ENCODE data around the gene BLOC1S4. TPM values are rescaled to one million over a fixed set of nuclear protein-coding genes. Genes with fewer than 3 reads are reported as not detected.
"Not testable (repeated sequence)": the region's sequence is repeated elsewhere in the genome, so short reads cannot be mapped to it uniquely, and the experiment has no call there.

The BLOC1S4 gene
- total and polyA plus RNA-seq, 7 donors = 9.1 to 19.7 (median 13.2) TPM

- Histone ChIP-seq H3K4me1 (peaks cover 0 to 37% (median 37%) of the 10 kb centered on the region in 4 donors), H3K4me3 (peak overlapping the region; percentile 72 to 79 (median 74)), H3K27ac (peak overlapping the region; percentile 83 to 93 (median 88))
- H3K9me3 ChIP-seq; H3K36me3 ChIP-seq; intact Hi-C loops (cut with DNase I); H3K27me3 ChIP-seq; DNase-seq: not testable (repeated sequence)
- peak; percentile 43 to 46 for TF ChIP-seq POLR2A (IDR thresholded peaks at IDR 0.05)
- peak in 2 of 4 donors; percentile 13 to 79 for TF ChIP-seq POLR2AphosphoS5 (IDR thresholded peaks at IDR 0.05)
- 32 to 34% methylated on average over 14 of the region's 14 CpGs for WGBS, 2 donors
Observed at GRCh38 chr4:6673191-6673659, 42.7 kb upstream of the BLOC1S4 start.

DNA sequence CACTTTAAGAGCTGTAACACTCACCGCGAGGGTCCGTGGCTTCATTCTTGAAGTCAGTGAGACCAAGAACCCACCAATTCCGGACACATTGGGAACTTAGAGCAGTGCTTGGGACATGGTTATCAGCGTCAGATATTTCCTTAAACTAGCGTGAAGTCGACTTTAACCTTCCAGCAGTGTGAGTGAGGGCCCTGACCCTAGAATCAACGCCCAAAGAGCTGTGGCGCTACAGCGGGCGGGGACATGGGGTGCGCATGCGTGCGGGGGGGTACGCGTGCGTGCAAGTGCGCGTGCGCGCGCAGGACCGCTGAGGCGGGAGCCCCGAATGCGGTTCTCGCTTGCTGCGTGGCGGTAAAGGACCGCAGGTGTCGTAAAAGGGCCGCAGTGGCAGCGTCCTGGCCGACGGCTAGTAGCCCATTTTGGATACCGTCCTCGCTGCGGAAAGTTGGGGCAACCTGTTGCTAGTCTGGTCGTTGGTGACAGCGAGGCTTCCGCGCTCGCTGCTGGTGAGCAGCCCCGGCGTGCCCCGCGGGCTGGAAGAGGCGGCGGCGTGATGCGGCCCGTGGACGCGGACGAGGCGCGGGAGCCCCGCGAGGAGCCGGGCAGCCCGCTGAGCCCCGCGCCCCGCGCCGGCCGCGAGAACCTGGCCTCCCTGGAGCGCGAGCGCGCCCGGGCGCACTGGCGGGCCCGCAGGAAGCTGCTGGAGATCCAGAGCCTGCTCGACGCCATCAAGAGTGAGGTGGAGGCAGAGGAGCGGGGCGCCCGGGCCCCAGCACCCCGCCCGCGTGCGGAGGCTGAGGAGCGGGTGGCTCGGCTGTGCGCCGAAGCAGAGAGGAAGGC, 42.1 kb upstream of the BLOC1S4 start:
- Histone ChIP-seq H3K4me1 (peaks cover 0 to 37% (median 37%) of the 10 kb centered on the region in 4 donors), H3K27ac (peak overlapping the region; percentile 83 to 93 (median 88)), H3K36me3 (peaks cover 0 to 9% (median 0%) of the 10 kb centered on the region in 4 donors), H3K4me3 (peak overlapping the region; percentile 72 to 79 (median 74)), H3K27me3 (no peaks in the 10 kb centered on the region), H3K9me3 (no peaks in the 10 kb centered on the region)
- peak; percentile 98 for DNase-seq
- TF ChIP-seq POLR2AphosphoS5 (IDR thresholded peaks at IDR 0.05) = peak; percentile 74 to 90 (median 88)
- TF ChIP-seq EP300 (IDR thresholded peaks at IDR 0.05) = no peak
- peak in 1 of 2 donors; percentile 54 for TF ChIP-seq POLR2A (IDR thresholded peaks at IDR 0.05)
- WGBS, 2 donors = 1% methylated on average over 89 of the region's 89 CpGs
- intact Hi-C loops (cut with DNase I) = loop anchor here (1.0 to 2.0 kb wide), 2 partner anchors 34 to 35 kb away; partner anchors contain the start of genes MRFAP1 and MRFAP1L1

- DNase-seq = no peak
- Histone ChIP-seq H3K9me3 (no peaks in the 10 kb centered on the region), H3K36me3 (peaks cover 0 to 3% (median 0%) of the 10 kb centered on the region in 4 donors), H3K4me1 (peaks cover 0 to 37% (median 37%) of the 10 kb centered on the region in 4 donors), H3K27me3 (no peaks in the 10 kb centered on the region), H3K4me3 (peak overlapping the region; percentile 72 to 79 (median 74)), H3K27ac (peak overlapping the region; percentile 83 to 93 (median 88))
- TF ChIP-seq, protein P1, sequence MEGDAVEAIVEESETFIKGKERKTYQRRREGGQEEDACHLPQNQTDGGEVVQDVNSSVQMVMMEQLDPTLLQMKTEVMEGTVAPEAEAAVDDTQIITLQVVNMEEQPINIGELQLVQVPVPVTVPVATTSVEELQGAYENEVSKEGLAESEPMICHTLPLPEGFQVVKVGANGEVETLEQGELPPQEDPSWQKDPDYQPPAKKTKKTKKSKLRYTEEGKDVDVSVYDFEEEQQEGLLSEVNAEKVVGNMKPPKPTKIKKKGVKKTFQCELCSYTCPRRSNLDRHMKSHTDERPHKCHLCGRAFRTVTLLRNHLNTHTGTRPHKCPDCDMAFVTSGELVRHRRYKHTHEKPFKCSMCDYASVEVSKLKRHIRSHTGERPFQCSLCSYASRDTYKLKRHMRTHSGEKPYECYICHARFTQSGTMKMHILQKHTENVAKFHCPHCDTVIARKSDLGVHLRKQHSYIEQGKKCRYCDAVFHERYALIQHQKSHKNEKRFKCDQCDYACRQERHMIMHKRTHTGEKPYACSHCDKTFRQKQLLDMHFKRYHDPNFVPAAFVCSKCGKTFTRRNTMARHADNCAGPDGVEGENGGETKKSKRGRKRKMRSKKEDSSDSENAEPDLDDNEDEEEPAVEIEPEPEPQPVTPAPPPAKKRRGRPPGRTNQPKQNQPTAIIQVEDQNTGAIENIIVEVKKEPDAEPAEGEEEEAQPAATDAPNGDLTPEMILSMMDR (IDR thresholded peaks at IDR 0.05) = peak in 1 of 4 experiments; percentile 7
- no peak for TF ChIP-seq EP300 (IDR thresholded peaks at IDR 0.05)
- 4 to 5% methylated on average over 40 of the region's 40 CpGs for WGBS, 2 donors
- intact Hi-C loops (cut with DNase I) = loop anchor here (1.0 to 2.0 kb wide), 2 partner anchors 34 kb away; partner anchors contain the start of genes MRFAP1 and MRFAP1L1
Observed at GRCh38 chr4:6674500-6675149, 41.3 kb upstream of the BLOC1S4 start.

DNA sequence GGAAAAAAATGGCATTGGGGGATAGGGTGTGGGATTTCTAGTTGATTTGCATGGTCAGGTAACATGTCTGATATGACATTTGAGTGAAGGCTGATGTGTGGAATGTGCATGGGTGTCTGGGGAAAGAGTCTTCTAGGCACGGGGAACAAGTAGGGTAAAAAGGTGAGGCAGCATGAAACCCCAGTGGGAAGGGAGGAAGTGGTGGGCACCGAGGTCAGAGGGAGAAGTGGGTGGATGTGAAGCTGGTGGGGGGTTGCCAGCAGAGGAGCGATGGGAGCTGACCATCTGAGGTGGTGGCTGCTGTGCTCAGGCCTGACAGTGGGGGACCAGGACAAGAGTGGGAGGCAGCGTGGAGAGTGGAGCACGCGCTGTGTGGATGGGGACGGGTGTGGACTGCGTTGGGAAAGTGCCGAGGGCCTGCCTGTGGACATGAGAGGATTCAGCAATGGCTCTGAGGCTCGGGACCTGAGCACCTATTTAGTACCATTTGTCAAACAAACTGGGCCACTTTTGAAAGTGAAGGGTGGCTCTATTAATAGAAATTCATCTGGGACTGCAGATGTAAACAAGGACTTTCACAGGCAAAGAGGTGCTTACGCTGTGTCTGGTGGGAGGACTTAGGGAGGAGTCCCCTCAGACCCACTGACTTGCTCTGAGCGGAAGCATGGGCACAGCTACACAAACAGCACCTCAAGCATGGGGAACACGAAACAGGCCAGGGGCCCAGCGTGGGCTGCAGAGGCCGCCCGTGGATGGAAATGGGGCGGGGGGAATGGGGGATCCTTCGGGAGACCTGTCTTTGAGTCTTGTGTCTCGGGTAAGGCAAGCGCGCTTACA, 39.0 kb upstream of the BLOC1S4 start:
- no peaks in the 10 kb centered on the region for H3K36me3 ChIP-seq
- TF ChIP-seq, protein P1 (IDR thresholded peaks at IDR 0.05) = no peak
- TF ChIP-seq POLR2AphosphoS5 (IDR thresholded peaks at IDR 0.05) (no peak), POLR2A (IDR thresholded peaks at IDR 0.05) (no peak), EP300 (IDR thresholded peaks at IDR 0.05) (no peak)
- 85 to 91% methylated on average over 21 of the region's 21 CpGs for WGBS, 2 donors
- peaks cover 0 to 37% (median 37%) of the 10 kb centered on the region in 4 donors for H3K4me1 ChIP-seq
- peak overlapping the region in 1 of 4 donors; percentile 11 for H3K4me3 ChIP-seq
- intact Hi-C loops (cut with DNase I) = no loop called here
- DNase-seq = no peak
- H3K27me3 ChIP-seq = no peaks in the 10 kb centered on the region
- H3K27ac ChIP-seq = peak overlapping the region in 1 of 4 donors; percentile 25
- no peaks in the 10 kb centered on the region for H3K9me3 ChIP-seq

GRCh38 chr4:6680372-6681034, 35.5 kb upstream of the BLOC1S4 start:
- Histone ChIP-seq H3K27ac (no peak overlapping the region), H3K27me3 (no peaks in the 10 kb centered on the region), H3K36me3 (no peaks in the 10 kb centered on the region), H3K9me3 (no peaks in the 10 kb centered on the region), H3K4me1 (peaks cover 0 to 22% (median 21%) of the 10 kb centered on the region in 4 donors), H3K4me3 (no peak overlapping the region)
- no peak for DNase-seq
- WGBS, 2 donors = 89 to 93% methylated on average over 10 of the region's 10 CpGs
- TF ChIP-seq POLR2AphosphoS5 (IDR thresholded peaks at IDR 0.05) = no peak
- no peak for TF ChIP-seq POLR2A (IDR thresholded peaks at IDR 0.05)
- no peak for TF ChIP-seq EP300 (IDR thresholded peaks at IDR 0.05)
- TF ChIP-seq, protein P1 (IDR thresholded peaks at IDR 0.05) = no peak
- intact Hi-C loops (cut with DNase I) = no loop called here
